Measurements from ENCODE around the gene SMYD3. TPM values are rescaled to one million over a fixed set of nuclear protein-coding genes. Genes with fewer than 3 reads are reported as not detected.
A peak's percentile ranks its signal among the peaks of the same experiment; 100 is the strongest.

Gene SMYD3
- total and polyA plus RNA-seq, 9 of the 15 experiments (the other 6 are each of a cell fraction or from before 2014, with no cell fraction given), result 128 to 440 (median 197) TPM

DNA sequence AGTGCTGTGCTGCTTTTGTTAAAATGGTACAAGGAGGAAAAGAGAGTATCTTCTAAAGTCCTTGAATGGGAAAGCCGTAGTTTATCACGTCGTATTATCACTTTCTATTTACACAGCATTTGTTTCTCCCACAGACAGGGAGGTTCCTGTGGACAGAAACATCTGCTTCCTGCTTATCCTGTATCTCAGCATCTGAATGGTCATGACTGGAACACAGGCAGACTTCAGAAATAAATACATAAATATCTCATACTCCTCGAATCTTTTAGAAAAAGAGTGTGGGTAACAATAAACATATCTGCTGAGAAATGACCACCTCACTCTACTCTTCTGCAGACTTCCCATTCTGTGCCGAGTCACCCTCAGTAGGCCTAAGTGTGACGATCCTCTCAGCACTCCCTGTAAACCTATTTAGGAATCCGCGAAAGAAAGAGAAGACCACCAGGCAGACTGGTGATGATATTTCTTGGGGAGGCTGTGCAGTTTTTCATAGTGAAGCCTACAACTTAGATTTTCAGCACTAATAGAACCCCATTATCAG is 393.5 kb downstream of the SMYD3 start (continued):
- TF ChIP-seq SREBF1 (IDR thresholded peaks at IDR 0.05; ENCODE audit: borderline replicate concordance, low read depth, low read length) (no peak), MAFK (IDR thresholded peaks at IDR 0.05; ENCODE audit: low read length) (peak; percentile 35; the same call in 1 of the 2 replicates), XRCC5 (IDR thresholded peaks at IDR 0.05; ENCODE audit: low read depth, low read length) (no peak), SIN3B (IDR thresholded peaks at IDR 0.05; ENCODE audit: low read depth) (no peak), HEY1 (CRISPR knock-in tag; IDR thresholded peaks at IDR 0.05; ENCODE audit: borderline replicate concordance) (no peak), SIRT6 (IDR thresholded peaks at IDR 0.05; ENCODE audit: low read depth, low read length) (no peak), PTTG1 (tag; IDR thresholded peaks at IDR 0.05; ENCODE audit: low read depth) (no peak), CCAR2 (IDR thresholded peaks at IDR 0.05; ENCODE audit: low read depth, low read length) (no peak), PURB (CRISPR knock-in tag; IDR thresholded peaks at IDR 0.05; ENCODE audit: low read depth) (no peak), JUN (IDR thresholded peaks at IDR 0.05; ENCODE audit: borderline replicate concordance, low read depth, low read length) (no peak; the same call in 1 of the 2 replicates), JUN (CRISPR knock-in tag; IDR thresholded peaks at IDR 0.05; ENCODE audit: borderline replicate concordance) (no peak), RFX7 (CRISPR knock-in tag; IDR thresholded peaks at IDR 0.05) (no peak), DPF2 (IDR thresholded peaks at IDR 0.05) (peak; percentile 96), ILF3 (IDR thresholded peaks at IDR 0.05; ENCODE audit: borderline replicate concordance) (no peak), NFYB (IDR thresholded peaks at IDR 0.05; ENCODE audit: extremely low read depth, insufficient read length) (no peak), ZEB2 (IDR thresholded peaks at IDR 0.05) (peak; percentile 80), ZFP30 (CRISPR knock-in tag; IDR thresholded peaks at IDR 0.05; ENCODE audit: borderline replicate concordance) (no peak)
- TF ChIP-seq, protein P1, sequence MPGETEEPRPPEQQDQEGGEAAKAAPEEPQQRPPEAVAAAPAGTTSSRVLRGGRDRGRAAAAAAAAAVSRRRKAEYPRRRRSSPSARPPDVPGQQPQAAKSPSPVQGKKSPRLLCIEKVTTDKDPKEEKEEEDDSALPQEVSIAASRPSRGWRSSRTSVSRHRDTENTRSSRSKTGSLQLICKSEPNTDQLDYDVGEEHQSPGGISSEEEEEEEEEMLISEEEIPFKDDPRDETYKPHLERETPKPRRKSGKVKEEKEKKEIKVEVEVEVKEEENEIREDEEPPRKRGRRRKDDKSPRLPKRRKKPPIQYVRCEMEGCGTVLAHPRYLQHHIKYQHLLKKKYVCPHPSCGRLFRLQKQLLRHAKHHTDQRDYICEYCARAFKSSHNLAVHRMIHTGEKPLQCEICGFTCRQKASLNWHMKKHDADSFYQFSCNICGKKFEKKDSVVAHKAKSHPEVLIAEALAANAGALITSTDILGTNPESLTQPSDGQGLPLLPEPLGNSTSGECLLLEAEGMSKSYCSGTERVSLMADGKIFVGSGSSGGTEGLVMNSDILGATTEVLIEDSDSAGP (CRISPR knock-in tag; IDR thresholded peaks at IDR 0.05), result no peak
- TF ChIP-seq, protein P2, sequence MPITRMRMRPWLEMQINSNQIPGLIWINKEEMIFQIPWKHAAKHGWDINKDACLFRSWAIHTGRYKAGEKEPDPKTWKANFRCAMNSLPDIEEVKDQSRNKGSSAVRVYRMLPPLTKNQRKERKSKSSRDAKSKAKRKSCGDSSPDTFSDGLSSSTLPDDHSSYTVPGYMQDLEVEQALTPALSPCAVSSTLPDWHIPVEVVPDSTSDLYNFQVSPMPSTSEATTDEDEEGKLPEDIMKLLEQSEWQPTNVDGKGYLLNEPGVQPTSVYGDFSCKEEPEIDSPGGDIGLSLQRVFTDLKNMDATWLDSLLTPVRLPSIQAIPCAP (CRISPR knock-in tag; IDR thresholded peaks at IDR 0.05; ENCODE audit: borderline replicate concordance), result no peak
- TF ChIP-seq, protein P3, sequence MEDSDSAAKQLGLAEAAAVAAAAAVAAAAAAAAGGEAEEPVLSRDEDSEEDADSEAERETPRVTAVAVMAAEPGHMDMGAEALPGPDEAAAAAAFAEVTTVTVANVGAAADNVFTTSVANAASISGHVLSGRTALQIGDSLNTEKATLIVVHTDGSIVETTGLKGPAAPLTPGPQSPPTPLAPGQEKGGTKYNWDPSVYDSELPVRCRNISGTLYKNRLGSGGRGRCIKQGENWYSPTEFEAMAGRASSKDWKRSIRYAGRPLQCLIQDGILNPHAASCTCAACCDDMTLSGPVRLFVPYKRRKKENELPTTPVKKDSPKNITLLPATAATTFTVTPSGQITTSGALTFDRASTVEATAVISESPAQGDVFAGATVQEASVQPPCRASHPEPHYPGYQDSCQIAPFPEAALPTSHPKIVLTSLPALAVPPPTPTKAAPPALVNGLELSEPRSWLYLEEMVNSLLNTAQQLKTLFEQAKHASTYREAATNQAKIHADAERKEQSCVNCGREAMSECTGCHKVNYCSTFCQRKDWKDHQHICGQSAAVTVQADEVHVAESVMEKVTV (CRISPR knock-in tag; IDR thresholded peaks at IDR 0.05), result no peak; the same call in 1 of the 2 replicates
- TF ChIP-seq, protein P4, sequence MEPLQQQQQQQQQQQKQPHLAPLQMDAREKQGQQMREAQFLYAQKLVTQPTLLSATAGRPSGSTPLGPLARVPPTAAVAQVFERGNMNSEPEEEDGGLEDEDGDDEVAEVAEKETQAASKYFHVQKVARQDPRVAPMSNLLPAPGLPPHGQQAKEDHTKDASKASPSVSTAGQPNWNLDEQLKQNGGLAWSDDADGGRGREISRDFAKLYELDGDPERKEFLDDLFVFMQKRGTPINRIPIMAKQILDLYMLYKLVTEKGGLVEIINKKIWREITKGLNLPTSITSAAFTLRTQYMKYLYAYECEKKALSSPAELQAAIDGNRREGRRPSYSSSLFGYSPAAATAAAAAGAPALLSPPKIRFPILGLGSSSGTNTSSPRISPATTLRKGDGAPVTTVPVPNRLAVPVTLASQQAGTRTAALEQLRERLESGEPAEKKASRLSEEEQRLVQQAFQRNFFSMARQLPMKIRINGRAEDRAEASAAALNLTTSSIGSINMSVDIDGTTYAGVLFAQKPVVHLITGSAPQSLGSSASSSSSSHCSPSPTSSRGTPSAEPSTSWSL (CRISPR knock-in tag; IDR thresholded peaks at IDR 0.05; ENCODE audit: borderline replicate concordance), result no peak

Measured in K562 (cell line).